A549 (cell line): ENCODE measurements around the gene SUSD1. TPM values are rescaled to one million over a fixed set of nuclear protein-coding genes. Genes with fewer than 3 reads are reported as not detected.

ENCODE experiments used
- ATAC-seq, 2 experiments: fragments of 200-7000 bp in 1 of 2; fragments of >200 bp in 1 of 2; cut with Nextera tagmentation in 1 of 2; cut with Tn5 transposase in 1 of 2; 3 replicates each; pipeline versions ENCODE4 v1.8.0 to v1.9.1; 2018 to 2020; ENCODE audit warnings: mild to moderate bottlenecking in 1 of 2, moderate library complexity in 1 of 2
- CTCF ChIA-PET: fragments of 300-600 bp; sonication (Branson Sonifier 250); formaldehyde crosslinking; extraction: SDS; loops from one replicate; lab custom pipeline; 2021; ENCODE audit warnings: antibody characterized with exemption, inconsistent platforms; lab: Yijun Ruan, JAX
- POLR2A ChIA-PET: fragments of 350-600 bp; formaldehyde crosslinking; extraction: SDS; loops from one replicate; lab custom pipeline; 2021; ENCODE audit warnings: antibody characterized with exemption, inconsistent platforms; lab: Yijun Ruan, JAX
- DNase-seq, 2 experiments: peaks; one replicate each; pipeline versions ENCODE4 v3.0.0 to v3.0.0-alpha.2; 2011 to 2016; ENCODE audit warnings: low read depth in 1 of 2, low spot score in 1 of 2
- FAIRE-seq: peaks from 2 replicates; lab custom pipeline; 2011; peaks lifted over from hg19 to GRCh38; lab: Jason Lieb, UNC
- H3K27ac ChIP-seq, 2 experiments: fragments of >200 bp; sonication (Bioruptor Twin); formaldehyde crosslinking; 3 replicates each; pipeline ENCODE4 v1.5.1; 2016 to 2017
- H3K4me1 ChIP-seq: fragments of >200 bp; sonication (Bioruptor Twin); formaldehyde crosslinking; 3 replicates; pipeline ENCODE4 v1.6.1; 2016
- H3K4me2 ChIP-seq: fragments of >200 bp; sonication (Bioruptor Twin); formaldehyde crosslinking; 3 replicates; pipeline ENCODE4 v1.6.1; 2016
- H3K4me3 ChIP-seq: fragments of >200 bp; sonication (Bioruptor Twin); formaldehyde crosslinking; 3 replicates; pipeline ENCODE4 v1.5.1; 2016
- H3K9me3 ChIP-seq: fragments of >200 bp; sonication (Bioruptor Twin); formaldehyde crosslinking; 3 replicates; pipeline ENCODE4 v1.6.1; 2016
- ATOH8 ChIP-seq: fragments of 250-450 bp; sonication (Bioruptor Pico); IDR thresholded peaks from 2 replicates; pipeline ENCODE4 v1.5.0; 2020; ENCODE audit warnings: low read depth, mild to moderate bottlenecking, moderate library complexity
- BCL3 ChIP-seq: fragments of >200 bp; sonication (Bioruptor Twin); formaldehyde crosslinking; IDR thresholded peaks from 3 replicates; pipeline ENCODE4 v1.6.1; 2016
- CHD2 ChIP-seq: fragments of 150-350 bp; IDR thresholded peaks from 2 replicates; pipeline ENCODE4 v1.6.1; 2014; ENCODE audit warnings: low read length; ENCODE audit not compliant: partially characterized antibody
- CTCF ChIP-seq: fragments of >200 bp; sonication (Bioruptor Twin); formaldehyde crosslinking; IDR thresholded peaks from 3 replicates; pipeline ENCODE4 v1.5.1; 2016
- E2F6 ChIP-seq: IDR thresholded peaks from 2 replicates; pipeline ENCODE4 v1.6.1; 2012; ENCODE audit warnings: low read depth, borderline replicate concordance
- ELK1 ChIP-seq: fragments of 150-350 bp; IDR thresholded peaks from 2 replicates; pipeline ENCODE4 v1.6.1; 2014; ENCODE audit warnings: low read depth, mild to moderate bottlenecking, low read length
- FOSL2 ChIP-seq, 2 experiments: fragments of 450-650 bp in 1 of 2; fragments of >200 bp in 1 of 2; sonication (Bioruptor Twin) in 1 of 2; formaldehyde crosslinking; IDR thresholded peaks; 2 replicates each; pipeline versions ENCODE4 v1.5.0 to v1.6.1; 2016 to 2020; ENCODE audit warnings: mild to moderate bottlenecking in 1 of 2, moderate library complexity in 1 of 2
- GATA3 ChIP-seq: IDR thresholded peaks from 2 replicates; pipeline ENCODE4 v1.6.1; 2012; ENCODE audit warnings: borderline replicate concordance
- HDAC2 ChIP-seq: fragments of 200-600 bp; sonication (generic); IDR thresholded peaks from 2 replicates; pipeline ENCODE4 v1.6.1; 2016
- HEYL ChIP-seq: fragments of 250-450 bp; sonication (Bioruptor Pico); IDR thresholded peaks from 2 replicates; pipeline ENCODE4 v1.8.0; 2021; ENCODE audit warnings: mild to moderate bottlenecking, moderate library complexity
- HOXB5 ChIP-seq: fragments of 250-450 bp; sonication (Bioruptor Pico); IDR thresholded peaks from 2 replicates; pipeline ENCODE4 v1.5.0; 2020; ENCODE audit warnings: mild to moderate bottlenecking, moderate library complexity
- JUN ChIP-seq, 2 experiments: fragments of >200 bp; sonication (Bioruptor Twin); formaldehyde crosslinking; IDR thresholded peaks; 2 replicates in 1 of 2; 3 replicates in 1 of 2; pipeline ENCODE4 v1.6.1; 2016 to 2017
- JUNB ChIP-seq: fragments of >200 bp; sonication (Bioruptor Twin); formaldehyde crosslinking; IDR thresholded peaks from 2 replicates; pipeline ENCODE4 v1.6.1; 2016
- MAX ChIP-seq: IDR thresholded peaks from 2 replicates; pipeline ENCODE4 v1.6.1; 2012
- MYC ChIP-seq: IDR thresholded peaks from 2 replicates; pipeline ENCODE4 v1.6.1; 2012; ENCODE audit warnings: mild to moderate bottlenecking, inconsistent platforms, low read length, improper control_type of control experiment, borderline replicate concordance
- NFE2L2 ChIP-seq: fragments of 150-350 bp; conservative IDR thresholded peaks from 2 replicates; pipeline ENCODE4 v1.6.1; 2014; ENCODE audit warnings: low read length
- NR3C1 ChIP-seq: fragments of >200 bp; sonication (Bioruptor Twin); formaldehyde crosslinking; IDR thresholded peaks from 3 replicates; pipeline ENCODE4 v1.6.1; 2017
- RCOR1 ChIP-seq: fragments of 150-350 bp; IDR thresholded peaks from 2 replicates; pipeline ENCODE4 v1.6.1; 2014; ENCODE audit warnings: antibody characterized with exemption, low read length, low read depth
- RFX5 ChIP-seq: fragments of 450-650 bp; IDR thresholded peaks from 2 replicates; pipeline ENCODE4 v1.7.1; 2014; ENCODE audit warnings: antibody characterized with exemption, mild to moderate bottlenecking, moderate library complexity
- RNF2 ChIP-seq: fragments of 200-600 bp; sonication (generic); IDR thresholded peaks from 2 replicates; pipeline ENCODE4 v1.6.1; 2016; ENCODE audit warnings: low read depth, mild to moderate bottlenecking, antibody characterized with exemption, moderate library complexity, borderline replicate concordance
- SMC3 ChIP-seq: fragments of >200 bp; sonication (Bioruptor Twin); formaldehyde crosslinking; IDR thresholded peaks from 3 replicates; pipeline ENCODE4 v1.6.1; 2018; ENCODE audit warnings: inconsistent platforms
- ZFP36 ChIP-seq: fragments of 450-650 bp; IDR thresholded peaks from 2 replicates; pipeline ENCODE4 v1.6.1; 2014; ENCODE audit warnings: borderline replicate concordance; ENCODE audit not compliant: partially characterized antibody
- WGBS: methylation state at CpG from one replicate; pipeline ENCODE4 v1.1.6; 2017; ENCODE audit errors: missing lambda C conversion rate; 5-methylcytosine and 5-hydroxymethylcytosine counted together
- polyA plus RNA-seq, 4 experiments: library from polyadenylated mRNA; depleted of rRNA in 3 of 4; stranded (reverse); fragments of >200 nt; fragmentation: RNase III in 1 of 4; extraction: RNeasy Plus Mini Kit Qiagen cat#74134 plus additional on column Dnase treatment in 1 of 4; gene quantifications; 2 replicates in 3 of 4; 3 replicates in 1 of 4; pipeline ENCODE4 v1.2.3, GENCODE V29; 2011 to 2017

The SUSD1 gene
- polyA plus RNA-seq, 2 of the 4 experiments (the other 2 are of a cell fraction): 15.7 to 18.6 TPM

- H3K27ac ChIP-seq: no peak overlapping the region
- H3K9me3 ChIP-seq: no peaks in the 10 kb centered on the region
- peak; percentile 27 to 56; a peak in 2 of 6 replicates for ATAC-seq
- no peak for FAIRE-seq
- WGBS: 75% methylated on average over 4 of the region's 4 CpGs
- no peak for TF ChIP-seq JUNB
- TF ChIP-seq ZFP36: peak; percentile 32
- no peak for TF ChIP-seq CTCF
- no peak for TF ChIP-seq JUN (IDR thresholded peaks at IDR 0.05)
- TF ChIP-seq BCL3: no peak
- TF ChIP-seq ATOH8: no peak
- TF ChIP-seq MYC: no peak
- no peaks in the 10 kb centered on the region for H3K4me1 ChIP-seq
- POLR2A ChIA-PET: no interaction called here
- H3K4me3 ChIP-seq: no peak overlapping the region
- DNase-seq: peak in 1 of 2 experiments; percentile 22
- CTCF ChIA-PET: interaction anchor here (1.0 to 1.3 kb wide), 2 partner anchors 11 to 63 kb away, joined by 3 read pairs; no protein-coding TSS in a partner anchor
- H3K4me2 ChIP-seq: no peak overlapping the region
These were observed 23.5 kb upstream of the SUSD1 start for GRCh38 chr9:112198646-112199045.

GRCh38 chr9:112194969-112195431 is 19.9 kb upstream of the SUSD1 start:
- no peak for ATAC-seq
- Histone ChIP-seq H3K9me3 (no peaks in the 10 kb centered on the region), H3K4me2 (no peak overlapping the region), H3K27ac (no peak overlapping the region), H3K4me1 (no peaks in the 10 kb centered on the region), H3K4me3 (no peak overlapping the region)
- DNase-seq: no peak
- no peak for TF ChIP-seq FOSL2 (IDR thresholded peaks at IDR 0.05)
- TF ChIP-seq FOSL2 (CRISPR knock-in tag; IDR thresholded peaks at IDR 0.05): no peak
- no peak for TF ChIP-seq HOXB5 (CRISPR knock-in tag)
- no peak for TF ChIP-seq RCOR1
- TF ChIP-seq BCL3: no peak
- TF ChIP-seq CHD2: no peak
- no peak for TF ChIP-seq E2F6
- no peak for TF ChIP-seq MAX
- no peak for TF ChIP-seq HEYL (CRISPR knock-in tag)
- no peak for TF ChIP-seq RNF2
- TF ChIP-seq ZFP36: no peak
- TF ChIP-seq RFX5: no peak
- TF ChIP-seq HDAC2: no peak
- TF ChIP-seq ELK1: no peak
- TF ChIP-seq NR3C1: no peak
- no peak for TF ChIP-seq SMC3
- TF ChIP-seq GATA3: no peak
- TF ChIP-seq ATOH8: no peak
- TF ChIP-seq NFE2L2: no peak
- WGBS: 87% methylated on average over 4 of the region's 4 CpGs
- ChIA-PET POLR2A (no interaction called here), CTCF (interaction anchor here (0.6 to 2.3 kb wide), 9 partner anchors 11 to 516 kb away, joined by 3 to 5 read pairs (median 3); partner anchors contain the start of gene PTBP3)
- no peak for FAIRE-seq
